ENCODE data around the gene CAPN3.

DNA sequence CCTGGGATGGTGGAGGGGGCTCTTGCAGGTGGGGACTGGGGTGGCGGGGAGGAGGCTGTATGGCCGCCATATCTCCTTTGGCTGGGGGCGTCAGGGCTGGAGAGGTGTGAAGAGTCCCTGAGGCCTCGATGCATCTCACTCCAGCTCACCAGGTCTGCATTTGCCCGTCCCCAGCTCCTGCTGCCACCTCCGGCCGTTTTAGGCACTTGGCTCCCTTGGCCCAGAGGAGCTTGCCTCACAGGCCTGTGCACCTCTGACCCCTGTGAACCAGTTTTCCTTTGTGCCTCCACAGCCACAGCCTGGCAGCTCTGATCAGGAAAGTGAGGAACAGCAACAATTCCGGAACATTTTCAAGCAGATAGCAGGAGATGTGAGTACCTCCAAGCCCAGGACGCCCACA is 49.7 kb downstream of the CAPN3 start:
- TF ChIP-seq EZH2 (optimal IDR thresholded peaks at IDR 0.05; ENCODE audit: low read depth, low read length) = no peak
- TF ChIP-seq, protein P1, sequence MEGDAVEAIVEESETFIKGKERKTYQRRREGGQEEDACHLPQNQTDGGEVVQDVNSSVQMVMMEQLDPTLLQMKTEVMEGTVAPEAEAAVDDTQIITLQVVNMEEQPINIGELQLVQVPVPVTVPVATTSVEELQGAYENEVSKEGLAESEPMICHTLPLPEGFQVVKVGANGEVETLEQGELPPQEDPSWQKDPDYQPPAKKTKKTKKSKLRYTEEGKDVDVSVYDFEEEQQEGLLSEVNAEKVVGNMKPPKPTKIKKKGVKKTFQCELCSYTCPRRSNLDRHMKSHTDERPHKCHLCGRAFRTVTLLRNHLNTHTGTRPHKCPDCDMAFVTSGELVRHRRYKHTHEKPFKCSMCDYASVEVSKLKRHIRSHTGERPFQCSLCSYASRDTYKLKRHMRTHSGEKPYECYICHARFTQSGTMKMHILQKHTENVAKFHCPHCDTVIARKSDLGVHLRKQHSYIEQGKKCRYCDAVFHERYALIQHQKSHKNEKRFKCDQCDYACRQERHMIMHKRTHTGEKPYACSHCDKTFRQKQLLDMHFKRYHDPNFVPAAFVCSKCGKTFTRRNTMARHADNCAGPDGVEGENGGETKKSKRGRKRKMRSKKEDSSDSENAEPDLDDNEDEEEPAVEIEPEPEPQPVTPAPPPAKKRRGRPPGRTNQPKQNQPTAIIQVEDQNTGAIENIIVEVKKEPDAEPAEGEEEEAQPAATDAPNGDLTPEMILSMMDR (IDR thresholded peaks at IDR 0.05; ENCODE audit: low read length) = no peak

All from MM.1S (cell line).